ENCODE measurements around the gene TMEM131.

Gene TMEM131

GRCh38 chr2:98006378-98006777 is 10.6 kb upstream of the TMEM131 start:
- H3K36me3 ChIP-seq (ENCODE audit: control insufficient read depth, insufficient read depth, low read length), result no peaks in the 10 kb centered on the region
- H3K27ac ChIP-seq (ENCODE audit: insufficient read depth, low read depth, low read length, poor library complexity, severe bottlenecking), result no peak overlapping the region
- H3K4me3 ChIP-seq (ENCODE audit: insufficient read depth, low read depth, low read length), result no peak overlapping the region
- no peaks in the 10 kb centered on the region for H3K27me3 ChIP-seq (ENCODE audit: control insufficient read depth, insufficient read depth, low read length, poor library complexity, severe bottlenecking)
- H3K4me1 ChIP-seq (ENCODE audit: control insufficient read depth, insufficient read depth, low read length), result no peaks in the 10 kb centered on the region
- no peaks in the 10 kb centered on the region for H3K9me3 ChIP-seq (ENCODE audit: control insufficient read depth, low read length)
- 64% methylated on average over 2 of the region's 11 CpGs; no CpG with 5 or more reads in 1 of the 2 experiments for WGBS, 2 experiments

DNA sequence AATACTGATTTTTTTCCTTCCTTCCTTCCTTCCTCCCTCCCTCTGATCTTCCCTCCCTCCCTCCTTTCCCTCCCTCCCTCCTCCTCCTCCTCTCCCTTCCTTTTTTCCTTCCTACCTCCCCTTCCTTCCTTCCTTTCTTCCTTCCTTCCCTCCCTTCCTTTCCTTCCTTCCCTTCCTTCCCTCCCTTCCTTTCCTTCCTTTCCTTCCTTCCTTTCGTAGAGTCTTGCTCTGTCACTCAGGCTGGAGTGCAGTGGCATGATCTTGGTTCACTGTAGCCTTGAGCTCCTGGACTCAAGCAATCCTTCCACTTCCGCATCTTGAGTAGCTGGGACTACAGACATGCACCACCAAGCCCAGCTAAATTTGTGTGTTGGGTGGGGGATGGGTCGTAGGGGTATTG is 8.9 kb upstream of the TMEM131 start:
- WGBS, 2 experiments, result 82 to 92% methylated on average over 3 of the region's 3 CpGs
- Histone ChIP-seq H3K36me3 (ENCODE audit: control insufficient read depth, insufficient read depth, low read length) (no peaks in the 10 kb centered on the region), H3K4me1 (ENCODE audit: control insufficient read depth, insufficient read depth, low read length) (no peaks in the 10 kb centered on the region), H3K4me3 (ENCODE audit: insufficient read depth, low read depth, low read length) (no peak overlapping the region), H3K27me3 (ENCODE audit: control insufficient read depth, insufficient read depth, low read length, poor library complexity, severe bottlenecking) (no peaks in the 10 kb centered on the region), H3K9me3 (ENCODE audit: control insufficient read depth, low read length) (no peaks in the 10 kb centered on the region), H3K27ac (ENCODE audit: insufficient read depth, low read depth, low read length, poor library complexity, severe bottlenecking) (no peak overlapping the region)

GRCh38 chr2:98004047-98004446 is 8.3 kb upstream of the TMEM131 start:
- H3K36me3 ChIP-seq (ENCODE audit: control insufficient read depth, insufficient read depth, low read length), result no peaks in the 10 kb centered on the region
- no peaks in the 10 kb centered on the region for H3K4me1 ChIP-seq (ENCODE audit: control insufficient read depth, insufficient read depth, low read length)
- no peak overlapping the region for H3K27ac ChIP-seq (ENCODE audit: insufficient read depth, low read depth, low read length, poor library complexity, severe bottlenecking)
- WGBS, 2 experiments, result 81 to 94% methylated on average over 2 of the region's 2 CpGs
- no peaks in the 10 kb centered on the region for H3K27me3 ChIP-seq (ENCODE audit: control insufficient read depth, insufficient read depth, low read length, poor library complexity, severe bottlenecking)
- no peak overlapping the region for H3K4me3 ChIP-seq (ENCODE audit: insufficient read depth, low read depth, low read length)
- H3K9me3 ChIP-seq (ENCODE audit: control insufficient read depth, low read length), result no peaks in the 10 kb centered on the region

DNA sequence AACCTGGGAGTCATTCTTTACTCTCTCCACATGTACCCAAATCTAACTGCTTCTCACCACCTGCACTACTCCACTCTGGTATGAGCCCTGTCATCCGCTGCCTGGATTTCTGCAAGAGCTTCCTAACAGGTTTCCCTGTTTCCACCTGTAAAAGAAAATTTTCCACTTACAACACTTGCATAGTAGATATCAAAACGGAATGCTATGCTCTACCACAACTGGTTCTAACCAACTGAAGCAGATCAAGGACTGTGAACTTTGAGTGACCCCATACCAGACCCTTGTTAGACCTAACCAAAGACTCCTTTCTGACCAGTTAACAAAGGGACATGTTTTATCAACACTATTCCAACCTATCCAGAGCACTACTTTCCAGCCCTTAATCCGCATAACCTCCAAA is 3.8 kb upstream of the TMEM131 start:
- peaks cover under 1% of the 10 kb centered on the region for H3K4me1 ChIP-seq (ENCODE audit: control insufficient read depth, insufficient read depth, low read length)
- 88 to 91% methylated on average over 3 of the region's 3 CpGs for WGBS, 2 experiments
- no peak overlapping the region for H3K4me3 ChIP-seq (ENCODE audit: insufficient read depth, low read depth, low read length)
- no peaks in the 10 kb centered on the region for H3K36me3 ChIP-seq (ENCODE audit: control insufficient read depth, insufficient read depth, low read length)
- H3K27me3 ChIP-seq (ENCODE audit: control insufficient read depth, insufficient read depth, low read length, poor library complexity, severe bottlenecking), result no peaks in the 10 kb centered on the region
- no peaks in the 10 kb centered on the region for H3K9me3 ChIP-seq (ENCODE audit: control insufficient read depth, low read length)
- H3K27ac ChIP-seq (ENCODE audit: insufficient read depth, low read depth, low read length, poor library complexity, severe bottlenecking), result no peak overlapping the region

DNA sequence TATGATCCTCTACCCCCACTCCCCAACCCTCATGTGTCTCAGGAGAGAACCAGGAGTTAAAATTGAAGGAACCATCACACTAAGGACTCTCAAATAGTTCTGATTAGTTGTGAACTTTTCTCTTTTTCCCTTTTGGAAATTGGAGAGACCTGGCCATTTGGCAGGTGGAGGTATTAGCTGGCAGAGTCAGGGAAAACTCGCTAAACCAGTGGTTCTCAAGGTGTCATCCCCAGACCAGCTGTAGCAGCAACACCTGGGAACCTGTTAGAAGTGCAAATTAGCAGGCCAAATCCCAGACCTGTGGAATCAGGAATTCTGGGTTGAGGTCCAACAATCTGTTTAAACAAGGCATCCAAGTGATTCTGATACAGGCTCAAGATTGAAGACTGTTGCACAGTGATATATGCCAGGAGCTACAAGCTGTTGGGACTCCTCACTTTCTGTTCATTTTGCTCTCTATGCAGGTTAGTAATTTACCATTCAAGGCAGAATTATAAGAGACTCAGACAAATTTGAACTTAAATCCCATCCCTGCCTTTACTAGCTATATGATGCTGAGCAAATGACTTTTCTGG is 2.8 kb upstream of the TMEM131 start:
- no peaks in the 10 kb centered on the region for H3K36me3 ChIP-seq (ENCODE audit: control insufficient read depth, insufficient read depth, low read length)
- WGBS, 2 experiments, result 85 to 97% methylated on average over 1 of the region's 1 CpG

DNA sequence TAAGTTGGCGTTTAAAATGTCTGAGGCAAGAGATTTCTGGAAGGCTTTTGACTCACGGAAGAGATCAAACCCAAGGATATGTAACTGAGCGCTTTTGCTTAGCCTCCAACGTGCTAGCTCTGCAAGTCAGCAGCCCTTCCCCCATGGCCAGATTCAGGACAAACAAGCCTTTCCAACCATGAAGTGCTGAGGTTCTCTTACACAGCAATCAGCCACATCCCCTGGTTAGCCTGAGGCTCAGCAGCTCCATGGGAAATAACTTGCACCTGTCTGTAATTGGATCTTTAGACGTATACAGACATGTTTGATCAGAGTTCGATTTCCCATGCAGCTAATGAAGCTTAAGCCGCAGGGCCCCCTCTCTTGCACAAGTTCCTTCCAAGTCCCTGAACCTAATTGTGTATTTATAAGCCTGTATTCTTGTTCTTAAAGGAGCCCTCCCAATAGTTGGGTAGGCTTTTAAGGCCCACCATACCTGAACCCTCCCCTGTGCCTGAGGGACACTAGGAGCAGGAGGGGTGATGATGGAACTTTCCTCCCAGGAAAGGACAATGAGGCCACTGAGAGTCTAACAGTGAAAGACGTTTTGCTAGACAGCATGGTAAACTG is 2.1 kb upstream of the TMEM131 start:
- no peaks in the 10 kb centered on the region for H3K36me3 ChIP-seq (ENCODE audit: control insufficient read depth, insufficient read depth, low read length)
- H3K4me1 ChIP-seq (ENCODE audit: control insufficient read depth, insufficient read depth, low read length), result peaks cover 13% of the 10 kb centered on the region
- no peak overlapping the region for H3K27ac ChIP-seq (ENCODE audit: insufficient read depth, low read depth, low read length, poor library complexity, severe bottlenecking)
- no peak overlapping the region for H3K4me3 ChIP-seq (ENCODE audit: insufficient read depth, low read depth, low read length)
- H3K27me3 ChIP-seq (ENCODE audit: control insufficient read depth, insufficient read depth, low read length, poor library complexity, severe bottlenecking), result no peaks in the 10 kb centered on the region
- no peaks in the 10 kb centered on the region for H3K9me3 ChIP-seq (ENCODE audit: control insufficient read depth, low read length)
- 91 to 96% methylated on average over 7 to 8 of the region's 8 CpGs for WGBS, 2 experiments

More for the DNA sequence above, 2.8 kb upstream of the TMEM131 start:
- H3K27me3 ChIP-seq (ENCODE audit: control insufficient read depth, insufficient read depth, low read length, poor library complexity, severe bottlenecking), result no peaks in the 10 kb centered on the region
- no peak overlapping the region for H3K4me3 ChIP-seq (ENCODE audit: insufficient read depth, low read depth, low read length)
- no peak overlapping the region for H3K27ac ChIP-seq (ENCODE audit: insufficient read depth, low read depth, low read length, poor library complexity, severe bottlenecking)
- peaks cover 11% of the 10 kb centered on the region for H3K4me1 ChIP-seq (ENCODE audit: control insufficient read depth, insufficient read depth, low read length)
- H3K9me3 ChIP-seq (ENCODE audit: control insufficient read depth, low read length), result no peaks in the 10 kb centered on the region

GRCh38 chr2:97996679-97997078 is 931 bp upstream of the TMEM131 start:
- peak overlapping the region; percentile 63 for H3K4me3 ChIP-seq (ENCODE audit: insufficient read depth, low read depth, low read length)
- 94 to 95% methylated on average over 17 to 18 of the region's 19 CpGs for WGBS, 2 experiments

DNA sequence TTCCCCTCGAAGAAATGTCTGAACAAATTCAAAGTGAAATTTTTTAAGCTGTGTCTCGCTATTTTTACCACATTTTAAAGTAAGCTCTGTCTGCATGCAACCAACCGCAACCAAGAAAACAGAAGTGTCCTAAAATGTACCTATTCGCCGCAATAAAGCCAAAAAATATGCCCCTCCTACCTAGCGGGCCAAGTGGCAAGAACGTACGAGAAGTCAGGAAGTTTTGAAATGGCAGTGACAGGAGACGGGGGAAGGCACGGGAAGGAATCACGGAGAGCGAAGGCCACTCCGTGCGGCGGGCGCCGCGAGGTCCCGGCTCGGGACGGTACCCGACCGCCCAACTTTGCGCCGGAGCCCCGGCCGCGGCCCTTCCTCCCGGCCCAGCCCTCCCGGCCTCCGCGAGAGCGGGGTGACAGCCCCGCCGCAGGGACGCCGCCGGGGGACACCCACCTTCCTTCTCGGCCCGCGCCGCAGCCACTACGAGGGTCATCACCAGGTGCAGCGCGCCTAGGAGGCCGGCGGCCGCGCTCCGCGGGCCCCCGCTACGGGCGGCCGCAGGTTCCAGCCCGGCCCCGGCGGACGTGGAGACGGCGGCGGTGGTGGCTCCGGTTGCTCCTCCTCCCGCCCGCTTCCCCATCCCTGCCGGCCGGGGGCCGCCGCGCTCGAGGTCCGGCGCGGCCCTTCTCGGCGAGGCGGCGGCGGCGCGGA is 568 bp downstream of the TMEM131 start:
- no peaks in the 10 kb centered on the region for H3K27me3 ChIP-seq (ENCODE audit: control insufficient read depth, insufficient read depth, low read length, poor library complexity, severe bottlenecking)
- peaks cover 13% of the 10 kb centered on the region for H3K4me1 ChIP-seq (ENCODE audit: control insufficient read depth, insufficient read depth, low read length)
- H3K9me3 ChIP-seq (ENCODE audit: control insufficient read depth, low read length), result no peaks in the 10 kb centered on the region
- no peaks in the 10 kb centered on the region for H3K36me3 ChIP-seq (ENCODE audit: control insufficient read depth, insufficient read depth, low read length)
- H3K27ac ChIP-seq (ENCODE audit: insufficient read depth, low read depth, low read length, poor library complexity, severe bottlenecking), result peak overlapping the region; percentile 86
- H3K4me3 ChIP-seq (ENCODE audit: insufficient read depth, low read depth, low read length), result peak overlapping the region; percentile 63
- 0% methylated on average over 81 of the region's 81 CpGs for WGBS, 2 experiments

More at GRCh38 chr2:97996679-97997078, 931 bp upstream of the TMEM131 start:
- no peak overlapping the region for H3K27ac ChIP-seq (ENCODE audit: insufficient read depth, low read depth, low read length, poor library complexity, severe bottlenecking)
- H3K27me3 ChIP-seq (ENCODE audit: control insufficient read depth, insufficient read depth, low read length, poor library complexity, severe bottlenecking), result no peaks in the 10 kb centered on the region
- H3K9me3 ChIP-seq (ENCODE audit: control insufficient read depth, low read length), result no peaks in the 10 kb centered on the region
- H3K4me1 ChIP-seq (ENCODE audit: control insufficient read depth, insufficient read depth, low read length), result peaks cover 13% of the 10 kb centered on the region
- H3K36me3 ChIP-seq (ENCODE audit: control insufficient read depth, insufficient read depth, low read length), result no peaks in the 10 kb centered on the region

- Histone ChIP-seq H3K27me3 (ENCODE audit: control insufficient read depth, insufficient read depth, low read length, poor library complexity, severe bottlenecking) (no peaks in the 10 kb centered on the region), H3K4me3 (ENCODE audit: insufficient read depth, low read depth, low read length) (peak overlapping the region; percentile 63), H3K36me3 (ENCODE audit: control insufficient read depth, insufficient read depth, low read length) (no peaks in the 10 kb centered on the region), H3K4me1 (ENCODE audit: control insufficient read depth, insufficient read depth, low read length) (peaks cover 13% of the 10 kb centered on the region), H3K9me3 (ENCODE audit: control insufficient read depth, low read length) (no peaks in the 10 kb centered on the region), H3K27ac (ENCODE audit: insufficient read depth, low read depth, low read length, poor library complexity, severe bottlenecking) (no peak overlapping the region)
- WGBS, 2 experiments, result 20 to 67% methylated on average over 1 to 4 of the region's 4 CpGs
Observed at GRCh38 chr2:97994476-97994875, 1.3 kb downstream of the TMEM131 start.

DNA sequence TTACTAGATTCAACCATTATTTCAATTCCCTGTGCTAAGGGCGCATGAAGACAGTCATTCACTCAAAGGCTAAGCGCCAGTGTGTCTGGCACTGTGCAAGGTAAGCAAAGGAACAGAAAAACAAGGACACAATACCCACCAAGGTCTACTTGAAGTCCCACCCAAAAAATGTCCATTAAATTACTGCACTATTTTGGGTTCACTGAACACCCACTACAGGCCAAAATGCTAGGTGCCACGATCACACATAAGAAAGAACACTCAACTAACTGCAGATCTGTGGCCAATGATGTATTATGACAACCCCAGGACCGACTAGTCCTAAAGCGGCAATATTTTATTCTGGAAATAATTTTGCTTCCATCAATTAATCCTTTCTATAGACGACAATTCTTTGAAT is 1.8 kb downstream of the TMEM131 start:
- Histone ChIP-seq H3K27me3 (ENCODE audit: control insufficient read depth, insufficient read depth, low read length, poor library complexity, severe bottlenecking) (no peaks in the 10 kb centered on the region), H3K36me3 (ENCODE audit: control insufficient read depth, insufficient read depth, low read length) (no peaks in the 10 kb centered on the region), H3K4me1 (ENCODE audit: control insufficient read depth, insufficient read depth, low read length) (peaks cover 13% of the 10 kb centered on the region), H3K4me3 (ENCODE audit: insufficient read depth, low read depth, low read length) (peak overlapping the region; percentile 63), H3K9me3 (ENCODE audit: control insufficient read depth, low read length) (no peaks in the 10 kb centered on the region), H3K27ac (ENCODE audit: insufficient read depth, low read depth, low read length, poor library complexity, severe bottlenecking) (no peak overlapping the region)
- WGBS, 2 experiments, result 90 to 91% methylated on average over 5 to 6 of the region's 6 CpGs

Measured in ectodermal cell (in vitro differentiated cells).